HG03439 (cell line): ENCODE data around the gene ZNF384.

ENCODE experiments used
- ATAC-seq: cut with Tn5 transposase; IDR thresholded peaks from one replicate; pipeline ENCODE4 v1.9.1; 2021; ENCODE audit warnings: mild to moderate bottlenecking, moderate library complexity; ENCODE audit not compliant: unreplicated experiment

ZNF384 gene

DNA sequence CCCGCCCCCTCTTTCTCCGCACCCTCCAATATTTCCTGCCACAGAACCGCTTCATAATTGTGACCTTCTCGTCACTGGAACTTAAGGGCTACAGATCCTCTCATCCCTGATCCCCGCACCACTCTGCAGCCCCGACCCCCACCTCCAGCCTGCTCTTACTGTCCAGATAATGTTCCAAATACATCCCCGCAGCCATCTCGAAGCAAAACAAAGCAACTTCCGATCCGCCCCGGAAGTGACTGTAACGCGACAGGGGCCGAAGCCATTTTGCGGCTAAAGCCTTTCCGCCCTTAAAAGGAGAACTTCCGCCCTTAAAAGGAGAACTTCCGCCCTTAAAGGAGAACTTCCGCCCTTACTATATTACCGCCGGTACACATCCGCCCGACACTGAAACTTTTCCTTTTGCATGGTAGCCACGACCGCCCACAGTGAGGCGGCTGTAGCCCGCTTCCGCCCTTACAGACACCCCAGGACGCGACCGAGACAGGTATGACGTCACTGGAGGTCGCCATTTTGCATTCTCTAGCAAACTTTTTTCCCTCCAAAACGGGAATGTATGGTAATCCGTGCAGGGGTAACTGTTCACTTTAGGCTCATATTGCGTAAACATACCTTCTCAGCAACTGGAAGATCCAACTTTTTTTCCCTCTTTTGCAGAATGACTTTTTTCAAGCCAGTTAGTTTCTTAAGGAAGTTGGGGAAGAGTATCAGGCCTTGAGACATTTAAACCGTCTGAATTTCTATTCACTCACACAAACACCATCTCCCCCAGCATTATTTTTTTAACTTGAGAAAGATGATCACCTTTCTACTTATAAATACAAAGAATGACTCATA is 26.1 kb downstream of the ZNF384 start, which contains the start of gene ING4:
ING4 (minus strand) TSS at position 214 of the 837 bp plus-strand sequence; CDS start at position 196, 18 bp downstream.
- ATAC-seq: peak; percentile 95

DNA sequence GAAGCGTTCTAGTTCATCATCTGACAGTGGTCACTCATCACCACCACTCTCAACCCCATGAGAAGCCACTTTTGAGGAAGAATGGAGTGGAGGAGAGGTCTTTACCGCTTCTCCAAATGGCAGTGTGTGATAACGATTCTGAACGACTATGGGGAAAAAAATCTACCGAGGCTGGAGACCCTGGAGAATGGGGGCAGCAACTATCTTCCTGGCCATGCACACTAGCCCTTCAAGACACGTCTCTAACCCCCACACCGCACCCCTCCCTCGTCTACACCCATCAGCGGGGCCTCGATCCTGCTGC is 26.6 kb downstream of the ZNF384 start:
- ATAC-seq: no peak

DNA sequence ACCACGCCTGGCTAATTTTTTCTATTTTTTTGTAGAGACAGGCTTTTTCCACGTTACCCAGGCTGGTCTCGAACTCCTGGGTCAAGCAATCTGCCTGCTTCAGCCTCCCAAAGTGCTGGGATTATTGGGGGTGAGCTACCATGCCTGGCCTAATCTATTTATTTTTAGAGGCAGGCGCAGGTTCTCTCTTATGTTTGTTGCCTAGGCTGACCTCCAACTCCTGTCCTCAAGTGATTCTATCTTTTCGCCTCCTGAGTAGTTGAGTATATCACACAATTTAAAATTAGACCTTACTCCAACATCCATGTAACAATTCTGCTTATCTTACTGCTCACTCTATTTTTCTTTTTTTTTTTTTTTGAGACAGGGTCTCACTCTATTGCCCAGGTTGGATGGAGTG is 35.2 kb downstream of the ZNF384 start:
- ATAC-seq: no peak

DNA sequence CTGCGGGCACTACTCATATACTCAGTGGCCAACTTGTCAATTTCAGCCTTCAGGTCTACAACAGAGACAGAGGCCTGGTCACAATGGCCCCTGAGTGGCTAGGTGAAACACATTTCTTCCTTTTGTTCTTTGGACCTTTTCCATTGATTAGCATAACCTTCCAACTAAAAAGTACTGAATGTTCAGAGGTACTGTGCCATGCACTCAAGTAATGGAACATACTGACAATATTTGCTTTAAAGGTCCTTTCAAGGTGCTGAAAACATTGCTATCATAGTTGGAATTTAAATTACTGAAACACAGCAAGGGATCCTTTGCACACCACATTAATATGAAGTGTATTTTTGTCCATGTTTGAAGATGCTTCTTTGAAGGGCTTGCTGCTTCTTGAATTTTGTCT is 35.8 kb downstream of the ZNF384 start:
- no peak for ATAC-seq

DNA sequence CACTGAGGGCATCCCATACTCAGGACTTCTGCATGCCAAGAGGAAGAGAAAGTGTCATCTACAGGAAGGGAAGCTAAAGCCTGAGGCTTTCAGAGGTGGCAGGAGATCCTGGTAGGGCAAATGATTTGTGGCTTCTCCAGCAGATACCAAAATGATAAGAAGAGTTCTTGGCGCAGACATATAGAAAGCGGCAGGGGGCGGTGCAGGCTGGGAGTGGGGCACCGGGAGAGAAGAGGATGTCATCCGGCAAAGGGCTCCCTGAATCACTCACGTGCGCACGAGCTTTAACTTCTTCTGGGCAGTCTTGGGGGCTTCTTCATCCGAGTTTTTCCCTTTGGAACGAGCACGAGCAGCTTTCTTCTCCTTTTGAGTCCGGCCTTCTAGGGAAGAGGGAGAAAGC is 36.8 kb downstream of the ZNF384 start:
- ATAC-seq: no peak

DNA sequence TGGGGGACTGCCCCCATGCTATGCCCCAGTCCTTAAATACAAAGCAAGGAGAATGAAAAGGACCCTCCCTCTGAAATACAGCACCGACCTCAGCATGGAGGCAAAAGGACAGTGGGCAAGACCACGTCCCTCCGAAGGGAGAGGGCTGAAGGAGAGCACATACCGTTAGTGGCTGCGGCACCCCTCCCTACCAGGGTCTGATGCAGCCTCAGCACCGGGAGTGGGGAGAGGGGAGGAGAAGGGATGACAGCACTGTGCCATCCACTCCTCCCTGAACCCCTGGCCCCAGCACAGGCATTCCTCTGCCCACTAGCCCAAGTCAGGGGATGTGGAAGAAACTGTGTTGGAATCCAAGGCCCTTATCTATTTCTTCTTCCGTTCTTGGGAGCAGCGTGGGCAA is 38.3 kb downstream of the ZNF384 start:
- no peak for ATAC-seq

DNA sequence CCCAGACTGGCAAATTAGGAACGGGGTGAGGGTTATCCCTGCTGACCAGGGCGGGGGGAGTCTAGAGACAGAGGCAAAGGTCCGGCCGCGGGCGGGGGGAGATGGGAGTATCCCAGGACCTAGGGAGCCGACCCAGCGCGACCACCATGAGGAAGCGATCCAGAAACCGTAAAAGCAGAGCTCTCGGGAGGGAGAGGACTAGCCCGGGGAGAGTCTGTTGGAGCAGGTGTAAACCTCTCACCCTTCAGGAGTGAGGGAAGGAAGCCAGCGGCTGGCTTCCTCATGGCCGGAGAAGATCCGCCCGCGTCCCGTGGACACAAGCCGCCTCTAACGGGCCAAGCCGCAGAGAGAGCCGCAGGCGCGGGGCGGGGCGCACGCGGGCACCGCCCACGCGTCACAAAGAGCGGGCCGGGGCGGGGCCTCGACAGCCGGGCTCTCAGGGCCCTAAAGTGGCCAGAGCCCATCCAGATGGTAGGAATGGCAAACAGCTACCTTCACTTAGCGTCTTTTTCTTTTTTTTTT is 42.0 kb downstream of the ZNF384 start, which contains the start of gene ACRBP:
ACRBP (minus strand) TSS at position 350 of the 522 bp plus-strand sequence; CDS start at position 284, 66 bp downstream.
- no peak for ATAC-seq

DNA sequence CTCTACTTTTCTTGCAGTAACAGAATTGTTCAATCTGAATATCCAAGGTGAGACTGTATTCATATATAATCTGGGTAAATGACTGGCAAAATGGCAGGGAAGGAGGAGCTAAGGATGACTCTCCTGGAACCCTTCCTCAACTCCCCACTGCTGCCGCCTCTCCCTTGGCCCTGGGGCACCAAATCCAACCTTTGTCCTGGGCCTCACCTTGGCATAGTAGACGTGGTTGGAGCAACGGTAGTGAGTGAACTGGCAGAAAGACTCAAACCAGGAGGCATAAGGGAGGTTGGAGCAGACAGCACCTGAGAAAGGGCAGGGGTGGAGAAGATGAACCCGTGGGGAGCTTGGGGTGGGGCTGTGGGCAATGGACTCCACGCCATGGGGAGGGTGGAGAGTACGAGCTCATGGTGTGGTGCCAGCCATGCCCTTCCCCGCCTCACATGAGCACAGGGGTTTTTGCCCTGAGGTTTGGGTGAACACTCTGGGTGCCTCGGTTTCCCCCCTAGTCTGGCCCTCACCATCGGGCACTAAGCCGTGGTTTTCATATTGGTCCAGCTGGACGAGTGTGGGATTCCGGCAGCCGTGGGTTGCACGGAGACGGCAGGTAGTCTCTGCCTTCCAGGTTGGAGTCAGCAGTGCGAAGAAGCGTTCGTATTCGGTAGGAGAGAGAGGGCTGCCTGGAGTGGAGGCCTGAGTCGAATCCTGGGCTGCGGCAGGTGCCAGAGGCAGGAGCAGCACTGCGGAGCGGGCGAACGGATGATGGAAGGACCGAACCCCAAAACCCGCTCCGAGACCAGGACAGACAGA is 42.7 kb downstream of the ZNF384 start:
- no peak for ATAC-seq

DNA sequence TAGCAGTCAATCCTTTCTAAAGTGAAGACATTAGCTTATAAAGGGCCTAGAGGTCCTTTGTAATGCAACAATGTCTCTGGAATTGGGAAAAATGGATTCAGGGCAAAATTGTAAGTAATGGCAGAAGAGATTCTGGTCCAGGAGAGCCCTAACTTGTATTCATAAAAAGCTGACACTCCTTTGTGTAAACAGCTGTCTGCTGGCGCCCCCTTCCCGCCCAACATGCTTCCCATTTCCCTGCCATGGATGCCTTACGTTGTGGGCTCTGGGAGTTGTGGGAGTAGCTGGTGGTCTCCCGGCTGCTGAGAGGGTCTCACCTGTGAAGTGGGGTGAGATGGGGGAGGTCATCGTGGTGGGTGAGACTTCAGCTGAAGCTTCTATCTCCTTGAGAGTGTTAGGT is 44.3 kb downstream of the ZNF384 start:
- no peak for ATAC-seq

DNA sequence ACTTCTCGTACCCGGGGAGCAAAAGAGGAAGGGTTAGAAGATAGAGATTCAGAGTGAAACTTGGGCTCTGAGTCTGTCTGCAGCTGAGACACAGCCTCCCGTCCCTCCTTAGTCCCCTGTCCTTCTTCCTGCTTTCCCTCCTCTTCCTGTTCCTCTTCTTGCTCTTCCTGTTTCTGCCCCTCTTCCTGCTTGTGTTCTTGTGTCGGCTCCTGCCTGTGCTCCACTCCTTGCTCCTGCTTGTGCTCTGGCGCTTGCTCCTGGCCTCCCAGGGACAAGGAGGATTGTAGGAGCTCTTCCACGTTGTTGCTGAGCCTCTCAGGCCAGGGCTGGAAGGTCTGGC is 44.9 kb downstream of the ZNF384 start:
- no peak for ATAC-seq

DNA sequence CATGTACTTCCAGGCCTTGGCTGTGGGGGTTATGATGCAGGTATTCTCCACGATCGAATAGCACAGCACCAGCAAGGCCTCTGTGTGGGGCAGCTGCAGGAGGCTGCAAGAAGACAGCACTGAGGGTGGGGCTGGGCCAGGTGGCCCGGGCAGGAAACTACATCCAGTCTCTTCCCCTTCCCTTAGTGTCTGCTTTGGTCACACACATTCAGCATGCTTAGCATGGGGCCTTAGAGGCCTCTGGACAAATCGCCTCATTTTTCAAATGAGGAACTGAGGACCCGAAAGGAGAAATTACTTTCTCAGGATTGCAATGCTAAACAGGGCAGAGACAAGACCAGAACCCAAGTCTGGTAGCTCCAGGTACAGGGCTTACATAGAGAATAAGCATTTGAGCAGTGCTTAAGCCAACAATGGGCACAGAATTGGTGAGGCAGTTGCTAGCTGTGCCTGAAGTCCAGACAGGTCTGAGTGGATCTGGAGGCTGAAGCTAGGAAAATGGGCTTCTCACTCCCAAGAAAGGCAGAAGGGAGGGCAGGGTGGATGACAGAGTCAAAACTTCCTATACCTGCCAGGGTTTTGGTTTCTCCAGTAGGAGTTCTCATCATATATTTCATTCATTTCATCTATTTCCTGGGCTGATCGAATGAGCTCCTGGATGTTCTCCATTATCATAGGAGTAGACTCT is 45.5 kb downstream of the ZNF384 start:
- no peak for ATAC-seq

DNA sequence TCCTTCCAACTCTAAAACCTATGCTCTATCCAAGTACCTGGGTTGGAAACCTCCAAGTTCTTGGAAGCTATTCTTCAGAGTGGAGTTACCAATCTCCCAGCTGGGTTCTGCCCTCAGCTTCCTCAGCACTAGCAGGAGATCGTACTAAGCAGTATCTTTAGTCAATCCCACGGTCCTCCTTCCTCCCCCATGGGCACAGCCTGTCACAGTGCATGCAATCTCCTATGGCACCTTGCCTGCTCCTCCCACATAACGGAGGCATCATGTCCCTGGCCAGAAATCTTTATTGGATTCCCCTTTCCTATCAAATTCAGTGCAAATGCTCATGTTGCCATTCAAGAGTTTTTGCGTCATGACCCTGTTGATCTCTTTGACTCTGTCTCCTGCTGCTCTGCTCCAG is 48.0 kb downstream of the ZNF384 start:
- no peak for ATAC-seq

DNA sequence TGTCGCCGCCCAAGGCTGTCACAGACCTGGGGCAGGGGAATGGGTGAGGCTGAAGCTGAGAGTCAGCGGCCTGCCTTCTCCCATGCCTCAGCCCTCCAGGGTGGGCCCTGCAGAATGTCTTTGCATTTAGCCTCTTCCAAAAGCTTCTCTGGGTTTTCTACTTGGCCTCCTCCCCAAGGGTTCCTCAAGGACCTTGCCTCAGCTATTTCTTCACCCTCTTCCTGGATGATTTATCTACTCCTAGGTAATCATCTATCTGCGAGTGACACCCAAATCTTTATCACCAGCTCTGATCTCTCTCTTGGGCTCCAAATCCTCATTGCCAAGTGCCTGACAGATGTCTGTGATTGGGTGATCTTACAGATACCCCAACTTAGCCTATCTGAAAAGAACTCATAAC is 48.7 kb downstream of the ZNF384 start:
- no peak for ATAC-seq

DNA sequence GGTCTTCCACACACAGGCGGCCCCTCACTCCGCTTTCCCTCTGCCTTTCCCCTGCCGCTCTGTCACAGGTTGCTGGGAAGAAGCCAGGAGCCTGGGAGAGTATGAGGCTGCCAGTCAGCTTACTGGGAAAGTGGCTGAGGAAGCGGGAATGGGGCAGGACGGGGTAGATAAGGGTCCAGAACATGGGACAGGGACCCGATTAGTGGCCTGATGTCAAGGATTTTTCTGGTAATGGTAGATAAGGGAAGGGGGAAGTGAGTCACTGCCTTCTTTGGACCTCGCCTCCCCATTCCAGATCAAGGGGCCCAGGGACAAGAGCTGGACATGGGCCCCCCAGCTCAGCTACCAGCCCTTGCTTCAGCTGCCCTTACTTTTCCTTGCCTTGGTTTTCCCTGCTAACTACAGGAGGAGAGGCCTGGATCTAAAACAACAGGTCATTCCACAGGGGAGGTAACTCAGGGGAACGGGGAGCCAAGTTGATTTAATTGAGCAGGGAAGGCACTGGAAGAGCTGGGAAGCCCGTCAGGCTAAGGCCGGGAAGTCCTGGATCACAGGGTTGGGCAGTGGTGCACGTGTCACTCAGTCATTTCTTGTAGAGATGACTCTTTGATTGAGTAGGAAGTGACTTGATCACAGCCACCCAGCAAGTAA is 49.9 kb downstream of the ZNF384 start:
- no peak for ATAC-seq

DNA sequence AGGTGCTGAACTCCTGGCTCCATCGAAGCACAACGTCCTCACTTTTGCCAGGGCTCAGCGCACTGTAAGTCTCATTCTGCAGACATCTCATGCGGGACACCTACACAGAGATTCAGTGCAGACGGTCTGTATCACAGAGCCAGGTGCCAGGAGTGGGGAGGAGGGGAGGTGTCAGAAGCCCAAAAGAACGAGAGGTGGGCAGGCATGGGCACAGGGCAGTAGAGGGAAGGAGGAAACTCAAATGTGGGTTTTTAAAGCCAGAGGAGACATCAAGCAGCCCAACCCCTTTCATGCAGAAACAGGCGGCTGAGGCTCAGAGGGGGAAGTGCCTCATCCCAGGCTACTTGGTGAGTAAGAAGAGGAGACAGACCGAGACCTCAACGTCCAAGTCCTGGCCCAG is 50.9 kb downstream of the ZNF384 start:
- ATAC-seq: no peak

DNA sequence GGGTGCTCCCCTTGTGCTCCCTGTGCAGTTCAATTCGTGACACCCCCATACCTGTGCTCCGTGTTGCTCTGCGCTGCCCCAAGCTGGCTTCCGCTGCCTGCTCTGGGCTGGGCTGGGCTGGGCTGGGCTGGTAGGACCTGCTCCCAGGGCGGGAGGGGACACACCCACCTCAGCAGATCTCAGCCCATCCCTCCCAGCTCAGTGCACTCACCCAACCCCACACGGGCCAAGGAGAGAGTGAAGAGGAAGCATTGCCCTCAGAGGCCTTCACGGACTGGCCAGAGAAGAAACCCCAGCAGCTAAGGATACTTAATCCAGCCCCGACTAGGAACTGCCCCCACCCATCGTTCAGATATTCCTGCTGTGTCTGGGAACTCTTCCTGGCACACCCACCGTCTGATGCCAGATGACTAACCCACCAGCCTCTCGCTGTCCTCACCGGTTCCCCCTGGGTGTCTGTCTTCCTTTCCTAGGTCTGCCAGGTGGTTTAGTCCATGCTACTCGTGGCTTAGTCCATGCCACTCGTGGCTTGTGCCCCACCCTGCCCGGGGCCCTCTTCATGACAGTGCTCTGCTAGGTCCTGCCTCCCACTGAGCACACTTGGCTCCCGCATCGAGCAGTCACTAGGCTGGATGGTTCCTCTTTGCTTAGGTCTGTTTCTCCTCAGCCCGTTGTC is 53.2 kb downstream of the ZNF384 start, which contains the start of gene LPAR5:
LPAR5 (minus strand) TSS at position 104 of the 676 bp plus-strand sequence. CDS start 14,711 bp downstream, outside the sequence.
- no peak for ATAC-seq

DNA sequence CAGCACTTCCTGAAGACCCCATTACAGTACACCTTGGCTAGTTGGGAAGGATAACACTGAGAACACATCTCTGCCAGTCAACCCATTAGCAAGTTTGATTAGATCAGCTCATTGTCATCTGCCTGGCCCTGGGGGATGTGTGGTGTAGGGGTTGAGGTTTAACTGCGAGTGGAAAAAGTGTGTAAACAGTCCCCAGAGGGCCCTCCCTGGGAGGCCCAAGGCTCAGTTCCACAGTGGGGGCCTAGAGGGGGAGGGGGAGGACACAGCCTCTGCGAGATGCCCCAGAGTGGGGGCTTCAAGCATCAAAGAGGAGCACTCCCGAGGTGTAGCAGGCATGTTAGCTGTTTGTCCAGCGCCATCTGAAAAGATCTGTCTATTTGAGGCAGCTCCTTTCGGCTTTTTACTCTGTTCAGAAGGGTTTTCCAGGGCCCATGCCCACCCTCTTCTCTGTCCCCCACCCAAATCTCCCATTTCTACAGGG is 53.8 kb downstream of the ZNF384 start:
- no peak for ATAC-seq

DNA sequence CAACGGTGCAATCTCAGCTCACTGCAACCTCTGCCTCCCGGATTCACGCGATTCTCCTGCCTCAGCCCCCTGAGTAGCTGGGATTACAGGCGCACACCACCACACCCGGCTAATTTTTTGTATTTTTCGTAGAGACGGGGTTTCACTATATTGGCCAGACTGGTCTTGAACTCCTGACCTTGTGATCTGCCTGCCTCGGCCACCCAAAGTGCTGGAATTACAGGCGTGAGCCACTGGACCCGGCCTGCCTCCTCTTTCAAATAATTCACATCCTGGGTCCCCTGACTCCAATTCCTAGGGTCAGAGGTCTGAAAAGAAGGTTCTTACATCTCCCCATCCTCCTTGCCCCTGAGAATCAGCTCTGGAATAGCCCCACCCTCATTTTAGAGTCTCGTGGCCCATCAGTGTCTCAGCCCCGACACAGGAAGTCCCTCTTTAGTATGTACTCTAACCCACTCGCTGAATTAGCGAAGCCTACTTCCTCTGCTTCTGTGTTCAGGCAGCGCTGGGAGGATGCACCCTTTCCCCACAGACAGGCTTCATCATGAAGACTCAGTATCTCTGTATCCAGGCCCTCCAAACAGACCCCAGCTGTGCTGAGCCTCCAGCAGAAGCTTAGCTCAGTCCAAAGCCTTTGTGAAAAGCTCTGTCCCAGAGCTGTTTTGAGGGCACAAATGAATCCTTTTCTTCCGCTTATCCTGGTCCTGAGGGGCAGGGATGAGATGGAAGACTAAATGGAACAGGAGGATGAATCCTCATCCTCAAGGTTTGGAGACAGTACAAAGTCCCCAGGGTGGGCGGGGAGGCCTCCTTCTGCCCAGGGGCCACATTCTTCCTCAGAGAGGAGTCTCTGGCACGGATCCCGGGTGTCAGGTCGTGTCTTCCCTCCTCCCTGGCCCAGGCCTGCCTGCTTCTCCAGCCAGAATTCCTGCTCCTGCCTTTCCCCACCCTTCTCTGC is 56.9 kb downstream of the ZNF384 start:
- peak; percentile 62 for ATAC-seq

DNA sequence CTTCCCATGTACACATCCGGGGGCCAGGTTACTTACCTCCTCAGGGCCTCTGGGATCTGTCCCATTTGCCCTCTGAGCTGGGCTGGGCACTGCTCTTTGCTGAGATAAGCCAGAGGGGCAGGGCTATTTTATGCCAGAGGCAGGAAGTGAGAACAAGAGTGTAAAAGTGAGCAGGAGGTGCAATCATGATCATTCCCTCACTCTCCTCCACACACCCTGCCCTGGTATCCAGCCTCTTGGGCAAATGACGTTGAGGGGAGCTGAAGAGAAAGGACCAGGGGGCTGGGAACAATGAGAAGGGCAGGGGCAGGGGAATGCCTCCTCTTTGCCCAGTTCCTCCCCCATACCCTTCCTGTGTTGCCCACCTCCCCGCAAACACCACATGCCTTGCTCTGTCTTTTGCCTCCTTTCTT is 57.6 kb downstream of the ZNF384 start:
- ATAC-seq: no peak
